HG03135 (cell line): ENCODE results near the gene TIMM21.

Experiments used
- ATAC-seq: cut with Tn5 transposase; IDR thresholded peaks from one replicate; pipeline ENCODE4 v1.9.1; 2021; ENCODE audit warnings: mild to moderate bottlenecking, moderate library complexity; ENCODE audit not compliant: unreplicated experiment

TIMM21 gene

DNA sequence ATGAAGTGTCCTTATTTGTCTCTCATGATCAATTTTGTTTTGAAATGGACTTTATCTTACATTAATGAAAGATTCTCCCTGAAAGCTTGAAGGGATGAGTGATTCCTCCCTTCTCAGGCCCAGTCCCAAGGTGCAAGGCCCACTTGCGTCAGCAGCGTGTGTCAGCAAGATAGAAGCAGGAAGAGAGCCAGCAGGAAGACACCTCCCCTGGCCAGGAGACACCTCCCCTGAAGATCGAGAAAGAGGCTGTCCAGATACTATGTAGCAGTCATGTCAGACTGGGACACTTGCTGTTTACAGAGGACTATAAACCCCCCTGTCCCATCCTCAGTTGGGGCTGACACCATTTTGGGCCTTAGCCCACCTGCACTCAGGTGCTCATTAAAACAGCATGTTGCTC is 38.3 kb downstream of the TIMM21 start:
- no peak for ATAC-seq

DNA sequence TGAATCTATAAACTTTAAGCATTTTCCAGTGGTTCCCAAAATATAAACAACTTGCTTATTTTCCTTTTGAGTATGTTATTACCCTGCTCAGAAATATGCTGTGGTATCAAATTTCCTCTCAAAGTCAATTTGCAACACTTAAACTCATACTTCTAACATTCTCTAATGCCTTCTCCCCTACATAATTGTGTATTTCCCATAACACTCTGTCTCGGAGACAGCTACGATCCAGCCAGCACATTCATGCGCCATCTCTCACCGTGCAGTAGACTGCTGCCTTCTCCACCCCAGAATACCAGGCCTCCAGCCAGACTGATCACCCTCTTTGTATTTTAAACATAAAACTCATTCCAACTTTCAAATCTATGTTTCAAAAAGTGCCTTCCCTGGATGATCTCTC is 41.8 kb downstream of the TIMM21 start:
- no peak for ATAC-seq

DNA sequence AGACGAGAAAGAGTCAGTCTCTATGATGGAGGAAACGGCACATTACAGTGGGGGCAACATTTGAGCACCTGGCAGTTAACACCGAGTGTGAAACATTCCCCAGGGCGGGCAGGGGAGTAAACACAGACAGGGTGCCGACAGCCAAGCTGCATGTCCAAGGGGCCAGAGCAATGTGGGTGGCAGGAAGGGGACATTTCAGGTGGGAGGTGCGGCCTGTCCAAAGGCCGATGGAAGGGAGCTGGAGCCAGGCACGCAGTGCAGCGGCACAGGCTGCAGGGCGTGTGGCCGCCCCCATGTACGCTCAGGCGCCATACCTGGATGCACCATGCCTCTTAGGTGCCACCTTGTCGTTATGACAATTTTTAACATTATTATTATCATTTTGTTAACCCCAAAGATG is 43.3 kb downstream of the TIMM21 start:
- no peak for ATAC-seq

DNA sequence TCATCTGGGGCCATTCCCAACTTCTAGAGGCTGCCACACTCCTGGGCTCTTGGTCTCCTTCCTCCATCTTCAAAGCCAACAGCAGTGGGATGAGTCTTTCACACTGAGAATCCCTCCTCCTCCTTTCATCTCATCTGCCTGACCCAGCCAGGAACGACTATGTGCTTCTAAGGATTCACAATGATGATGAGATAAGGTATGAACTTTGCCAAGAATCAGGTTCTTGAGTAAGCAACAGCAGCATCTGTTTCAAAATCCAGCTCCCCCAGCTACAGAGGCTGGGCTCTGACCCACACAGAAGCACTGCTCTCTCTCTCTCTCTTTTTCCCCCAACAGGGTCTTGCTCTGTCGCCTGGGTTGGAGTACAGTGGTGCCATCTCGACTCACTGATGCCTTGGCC is 46.4 kb downstream of the TIMM21 start:
- no peak for ATAC-seq

DNA sequence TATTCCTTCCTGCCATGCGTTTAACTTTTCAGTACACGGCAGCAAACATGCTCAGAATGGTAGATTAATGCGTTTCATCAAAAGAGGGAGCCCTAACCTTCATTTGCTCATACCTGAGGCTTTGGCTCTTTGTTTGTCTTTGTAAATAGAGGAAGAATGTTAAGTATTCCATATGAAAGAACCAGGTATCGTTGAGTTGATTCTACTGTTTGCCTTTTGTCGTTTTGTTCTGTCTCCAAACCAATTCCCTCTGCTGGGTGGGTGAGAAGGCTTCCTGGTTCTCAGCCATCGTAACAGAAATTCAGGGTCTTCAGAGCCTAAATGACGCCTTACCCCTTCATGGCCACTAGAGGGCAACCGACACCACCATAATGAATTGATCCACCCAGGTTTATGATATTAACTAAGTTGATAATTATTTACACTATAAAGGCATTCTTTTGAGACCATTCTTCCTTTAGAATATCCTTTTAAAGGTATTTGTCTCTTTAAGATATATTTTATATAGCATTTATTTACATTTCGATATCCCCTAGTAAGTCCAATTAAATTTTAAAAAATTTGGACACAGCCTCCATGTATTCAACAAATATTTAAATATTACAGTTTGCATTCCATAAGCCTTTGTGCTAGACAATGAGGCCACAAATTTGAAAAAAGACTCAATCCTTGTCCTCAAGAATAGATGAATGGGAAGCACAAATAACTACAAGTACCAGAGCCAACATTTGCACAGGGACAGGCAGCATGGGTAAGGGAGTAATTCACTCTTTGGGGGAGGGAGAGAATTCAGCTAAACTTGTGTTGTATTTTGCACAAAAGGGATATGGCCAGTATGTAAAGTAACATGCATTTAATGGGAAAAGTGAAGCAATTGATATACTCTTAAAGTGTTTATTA is 48.1 kb downstream of the TIMM21 start:
- peak; percentile 93 for ATAC-seq

DNA sequence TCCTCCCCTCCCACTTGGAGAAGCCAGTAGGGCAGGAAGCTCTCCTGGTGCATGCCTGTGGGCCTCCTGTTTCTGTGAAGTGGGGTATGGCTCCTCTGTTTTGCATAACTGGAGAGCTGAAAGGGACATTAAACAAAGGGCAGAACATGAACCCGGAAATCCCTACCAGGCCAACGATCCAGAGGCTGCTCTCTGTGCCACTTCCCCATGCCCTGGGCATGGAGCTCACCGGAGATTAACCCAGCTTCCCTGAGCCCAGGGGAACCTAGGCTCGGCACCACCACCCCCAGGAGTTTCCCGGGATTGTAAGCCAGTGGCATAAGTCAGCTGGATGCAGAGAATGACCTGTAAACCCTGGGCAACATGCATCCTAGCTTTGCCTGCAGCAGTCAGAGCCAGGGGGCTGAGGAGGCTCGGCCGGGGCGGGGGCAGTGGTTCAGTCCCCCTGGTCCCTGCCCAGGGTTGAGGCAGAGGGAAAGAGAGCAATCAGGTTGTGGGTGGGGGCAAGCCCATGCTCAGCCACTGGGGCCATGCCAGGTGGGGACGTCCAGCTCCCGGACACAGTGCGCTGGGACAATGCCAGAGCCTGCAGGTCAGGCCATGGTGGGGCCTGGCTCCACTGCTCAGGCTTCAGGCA is 49.5 kb downstream of the TIMM21 start:
- ATAC-seq, result no peak

DNA sequence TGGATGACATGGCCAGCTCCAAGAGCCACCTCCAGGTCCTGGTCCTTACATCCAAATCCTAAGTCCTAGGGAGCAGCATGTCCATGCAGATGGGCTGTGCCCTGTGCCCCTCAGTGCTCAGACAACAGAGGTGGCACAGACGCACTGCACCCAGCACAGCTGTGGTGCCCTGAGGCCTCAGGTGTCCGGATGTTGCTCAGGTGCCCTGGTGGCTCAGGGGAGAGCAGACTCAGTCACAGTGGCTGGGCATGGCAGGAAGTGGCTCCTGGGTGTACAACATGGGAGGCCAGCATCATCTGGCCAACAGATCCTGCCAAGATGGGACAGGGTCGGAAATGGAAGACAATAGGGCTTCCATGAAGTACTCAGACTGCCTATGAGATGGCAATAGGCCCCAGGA is 50.1 kb downstream of the TIMM21 start:
- no peak for ATAC-seq

DNA sequence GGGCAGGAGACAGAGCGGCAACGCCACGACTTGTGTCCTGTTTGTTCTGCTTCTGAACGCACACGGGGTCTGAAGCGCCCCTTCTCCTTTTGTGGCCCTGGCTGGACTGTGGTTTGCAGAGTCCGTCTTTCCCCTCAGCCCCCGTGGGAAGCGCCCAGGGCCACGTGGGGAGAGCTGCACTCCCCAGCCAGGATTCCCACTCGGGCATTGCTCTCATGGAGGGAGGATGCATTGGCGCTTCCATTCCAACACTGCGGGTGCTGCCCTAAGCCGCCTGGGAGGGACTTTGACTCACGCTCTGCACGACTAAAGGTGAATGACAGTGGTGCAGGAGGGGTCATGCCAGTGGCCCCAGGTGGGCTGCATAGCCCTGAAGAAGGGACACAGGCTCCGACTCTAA is 52.5 kb downstream of the TIMM21 start:
- ATAC-seq, result no peak

DNA sequence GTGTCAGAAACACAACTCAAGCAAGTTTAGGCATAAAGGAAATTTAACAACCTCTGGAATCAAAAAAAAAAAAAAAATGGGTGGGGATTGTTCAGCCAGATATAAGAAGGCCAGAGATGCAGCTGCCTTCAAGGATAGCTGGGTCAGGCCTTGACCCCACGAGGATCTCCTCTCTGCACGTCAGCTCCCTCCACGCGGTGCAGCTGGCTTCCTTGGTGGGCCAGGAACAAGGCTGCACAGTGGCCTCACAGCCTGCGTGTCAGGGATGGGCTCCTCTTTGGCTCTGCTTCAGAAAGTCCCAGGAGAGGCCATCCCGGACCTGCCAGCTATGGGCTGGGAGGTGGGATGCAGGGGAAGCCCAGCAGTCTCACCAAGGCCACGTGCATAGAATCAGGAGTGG is 55.5 kb downstream of the TIMM21 start:
- ATAC-seq, result no peak

DNA sequence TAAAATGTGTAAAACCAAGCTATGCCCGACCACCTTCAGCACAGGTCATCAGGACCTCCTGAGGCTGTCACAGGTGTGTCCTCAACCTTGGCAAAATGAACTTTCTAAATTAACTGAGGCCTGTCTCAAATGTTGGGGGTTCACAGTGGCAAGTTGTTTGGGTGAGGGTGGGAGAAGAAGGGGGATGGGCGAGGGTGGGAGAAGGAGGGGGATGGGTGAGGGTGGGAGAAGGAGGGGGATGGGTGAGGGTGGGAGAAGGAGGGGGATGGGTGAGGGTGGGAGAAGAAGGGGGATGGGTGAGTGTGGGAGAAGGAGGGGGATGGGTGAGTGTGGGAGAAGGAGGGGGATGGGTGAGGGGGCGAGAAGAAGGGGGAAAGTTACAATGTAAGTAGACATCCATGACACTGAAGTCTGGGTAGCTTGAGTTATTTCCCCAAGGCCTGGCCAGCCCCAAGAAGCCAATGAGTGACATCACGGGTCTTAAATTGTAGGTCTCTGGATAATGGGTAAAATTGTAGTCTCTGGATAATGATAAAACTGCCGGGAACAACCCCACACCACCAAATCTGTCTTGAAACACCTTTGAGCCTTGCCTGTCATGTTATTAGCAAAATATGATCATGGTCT is 56.3 kb downstream of the TIMM21 start:
- ATAC-seq, result no peak
